Germinal center (tissue), 1 donor: Measurements from ENCODE around the gene NHERF1.

Experiments
- DNase-seq: peaks from one replicate; pipeline ENCODE4 v3.0.0; 2012; ENCODE audit warnings: mixed read lengths, low spot score

Gene NHERF1

DNA sequence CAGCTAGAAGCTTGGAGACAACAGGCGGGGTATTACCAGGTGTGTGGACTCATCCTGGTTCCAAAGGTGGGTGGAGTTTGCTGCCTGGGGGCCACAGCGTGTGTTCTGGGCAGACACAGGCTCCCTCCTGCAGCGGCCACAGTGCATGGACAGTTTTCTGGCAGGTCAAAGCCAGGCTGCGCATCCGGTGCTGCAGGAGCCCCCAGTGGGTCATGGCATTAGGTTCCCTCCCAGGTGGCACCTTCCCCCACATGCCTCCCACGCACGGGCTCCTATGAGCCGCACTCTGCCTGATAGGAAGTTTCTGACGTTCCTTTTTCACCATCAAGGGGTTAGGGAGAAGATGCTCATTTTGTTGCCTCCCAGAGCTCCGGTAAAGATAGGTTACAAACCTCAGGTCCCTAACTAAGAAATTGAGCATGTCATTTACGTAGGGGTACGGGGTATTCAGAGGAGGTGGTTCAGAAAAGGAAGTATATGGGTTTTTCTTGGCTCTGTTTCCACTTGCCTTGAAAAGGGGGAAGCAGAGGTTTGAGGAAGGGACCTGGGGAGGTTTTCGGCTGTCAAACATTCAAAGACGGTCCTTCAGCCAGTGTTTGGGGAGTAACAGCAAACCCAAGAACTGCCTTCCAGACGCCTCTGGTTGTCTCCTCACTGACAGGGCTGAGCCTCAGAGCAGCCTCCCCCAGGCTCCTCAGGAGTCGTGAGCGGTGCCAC lies 60.4 kb downstream of the NHERF1 start:
- DNase-seq: no peak

DNA sequence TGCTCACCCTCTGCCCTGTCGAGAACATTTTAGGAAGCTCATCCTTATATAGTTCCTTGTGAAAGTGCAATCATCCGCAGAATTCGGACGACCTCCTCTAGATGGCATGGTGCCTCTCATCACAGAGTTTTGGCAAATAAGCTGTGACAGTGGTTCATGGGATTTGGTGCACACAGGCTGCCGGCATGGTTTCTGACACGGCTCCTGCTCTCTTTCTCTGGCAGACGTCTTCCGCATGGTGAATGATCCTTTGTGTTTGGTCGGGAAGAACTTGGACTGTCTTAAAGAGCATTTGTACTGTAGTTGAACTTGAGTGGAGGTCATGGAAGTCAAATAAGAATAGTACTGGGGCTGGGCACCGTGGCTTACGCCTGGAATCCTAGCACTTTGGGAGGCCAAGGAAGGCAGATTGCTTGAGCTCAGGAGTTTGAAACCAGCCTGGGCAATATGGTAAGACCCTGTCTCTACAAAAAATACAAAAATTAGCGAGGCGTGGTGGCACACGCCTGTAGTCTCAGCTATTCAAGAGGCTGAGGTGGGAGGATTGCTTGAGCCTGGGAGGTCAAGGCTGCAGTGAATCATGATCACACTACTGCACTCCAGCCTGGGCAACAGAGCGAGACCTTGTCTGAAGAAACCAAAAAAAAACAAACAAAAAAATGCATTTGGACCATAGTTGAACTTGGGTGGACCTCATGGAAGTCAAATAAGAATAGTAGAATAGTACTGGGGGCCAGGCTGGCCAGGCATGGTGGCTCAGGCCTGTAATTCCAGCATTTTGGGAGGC lies 62.5 kb downstream of the NHERF1 start:
- no peak for DNase-seq

DNA sequence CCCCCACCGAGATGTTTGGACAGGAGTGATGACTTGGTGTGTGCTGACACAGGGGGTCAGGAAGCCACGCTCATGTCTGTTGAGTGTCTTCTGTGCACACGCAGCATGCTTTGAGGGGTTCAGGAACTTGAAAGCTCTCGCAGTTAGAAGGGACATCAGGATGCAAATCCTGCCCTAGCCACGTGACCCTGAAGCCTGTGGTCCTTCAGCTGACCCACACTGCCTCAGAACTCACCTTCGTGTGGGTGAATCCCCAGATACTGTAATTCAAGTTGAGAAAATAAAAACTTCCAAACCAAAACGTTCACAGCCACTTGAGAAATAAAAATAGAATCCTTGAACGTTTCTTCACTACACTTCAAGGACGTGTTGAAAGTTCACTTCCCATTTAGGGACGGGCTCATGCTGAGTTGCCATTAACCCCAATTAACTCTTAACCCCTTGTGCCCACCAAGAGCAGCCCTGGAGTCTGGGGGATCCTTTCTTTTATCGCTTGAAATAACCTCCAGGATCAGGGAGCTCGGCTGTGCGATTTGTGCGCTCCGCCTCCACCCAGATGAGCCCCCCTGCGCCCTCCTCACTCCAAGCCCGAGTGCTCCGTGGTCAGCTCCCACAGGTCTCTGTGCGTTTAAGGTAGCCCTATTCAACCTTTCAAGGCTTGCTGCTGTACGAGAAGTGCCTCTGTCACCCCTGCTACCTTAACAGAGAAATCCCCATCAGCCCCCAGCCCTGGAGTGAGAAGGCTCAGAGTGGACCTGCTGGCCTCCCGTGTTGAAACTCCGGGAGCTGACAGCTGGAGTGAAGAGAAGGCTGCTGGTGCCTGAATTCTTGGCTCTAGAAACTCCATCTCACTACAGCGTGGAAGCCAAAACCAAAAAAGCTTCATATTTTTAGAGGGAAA lies 63.9 kb downstream of the NHERF1 start:
- no peak for DNase-seq

DNA sequence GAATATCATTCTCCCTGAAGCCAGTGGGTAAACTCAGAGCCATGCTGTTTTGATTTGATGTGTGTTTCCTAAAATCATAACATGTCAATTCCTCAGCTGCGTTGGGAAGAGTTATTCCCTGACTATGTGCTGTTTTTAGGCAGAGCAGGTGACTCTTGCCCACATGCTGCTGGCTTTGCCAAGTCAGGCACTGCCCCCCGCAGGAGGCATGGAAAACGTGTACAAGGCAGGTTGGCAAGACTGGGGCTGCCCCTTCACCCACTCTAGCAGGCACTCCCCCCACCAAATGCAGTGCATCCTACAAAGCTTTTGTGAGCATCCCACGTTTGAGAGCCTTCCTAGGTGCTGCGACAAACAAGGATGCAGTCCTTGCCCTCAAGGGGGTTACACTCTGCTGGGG lies 66.0 kb downstream of the NHERF1 start:
- DNase-seq: no peak

DNA sequence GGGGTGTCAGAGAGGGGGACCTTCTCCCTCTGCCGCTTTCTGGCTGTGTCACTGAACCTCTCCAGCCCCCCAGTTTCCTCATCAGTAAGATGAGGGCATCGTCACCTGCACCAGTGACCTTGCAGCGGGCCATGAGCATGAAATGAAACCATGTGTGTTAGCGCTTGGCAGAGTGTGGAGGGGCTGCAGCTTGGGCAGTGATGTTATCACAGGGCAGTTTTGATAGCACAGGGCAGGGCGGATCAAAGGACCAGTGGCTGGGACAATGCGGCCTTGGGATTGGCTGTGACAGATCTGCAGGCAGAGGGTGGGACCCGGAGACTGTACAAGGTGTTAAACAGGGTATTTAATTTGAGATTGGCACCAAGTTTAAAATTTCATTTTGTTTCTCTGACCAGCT lies 66.6 kb downstream of the NHERF1 start:
- no peak for DNase-seq

DNA sequence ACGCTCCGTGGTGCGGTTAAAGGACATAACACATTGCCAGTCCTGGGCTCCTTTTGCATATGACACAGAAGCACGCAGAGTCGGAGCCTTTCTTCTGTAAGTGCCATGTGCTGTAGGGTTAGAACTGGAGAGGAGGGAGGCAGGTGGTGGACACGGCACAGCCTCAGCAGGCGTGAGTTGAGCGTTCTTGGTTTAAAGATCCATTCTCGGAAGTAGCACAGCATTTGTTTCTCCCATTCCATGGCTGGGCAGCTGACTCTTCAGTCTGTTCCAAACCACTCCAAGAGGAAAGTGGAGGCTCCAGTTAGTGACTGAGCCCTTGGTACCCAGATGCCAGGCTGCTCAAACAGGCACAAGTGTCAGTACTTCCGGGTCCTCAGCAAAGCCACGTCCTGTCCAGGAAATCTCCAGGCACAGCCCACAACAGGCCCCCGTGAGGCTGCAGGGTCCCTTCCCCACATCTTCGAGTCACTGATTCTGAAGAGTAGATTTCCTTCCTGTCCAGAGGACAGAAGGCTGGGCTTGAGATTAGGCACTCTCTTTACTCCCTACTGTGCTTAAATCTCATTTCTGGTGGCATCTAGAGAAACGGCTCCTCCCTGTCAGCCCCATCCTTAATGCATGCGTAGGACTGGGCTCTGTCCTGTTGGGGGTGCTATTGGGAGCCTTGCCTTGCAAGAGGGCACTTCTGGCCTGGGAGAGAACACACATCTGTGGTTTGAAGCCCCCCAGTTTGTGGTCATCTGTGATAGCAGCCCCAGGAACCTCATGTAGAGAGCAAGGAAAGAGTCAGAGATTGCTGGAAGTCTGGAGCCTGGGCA lies 67.3 kb downstream of the NHERF1 start:
- DNase-seq: no peak

DNA sequence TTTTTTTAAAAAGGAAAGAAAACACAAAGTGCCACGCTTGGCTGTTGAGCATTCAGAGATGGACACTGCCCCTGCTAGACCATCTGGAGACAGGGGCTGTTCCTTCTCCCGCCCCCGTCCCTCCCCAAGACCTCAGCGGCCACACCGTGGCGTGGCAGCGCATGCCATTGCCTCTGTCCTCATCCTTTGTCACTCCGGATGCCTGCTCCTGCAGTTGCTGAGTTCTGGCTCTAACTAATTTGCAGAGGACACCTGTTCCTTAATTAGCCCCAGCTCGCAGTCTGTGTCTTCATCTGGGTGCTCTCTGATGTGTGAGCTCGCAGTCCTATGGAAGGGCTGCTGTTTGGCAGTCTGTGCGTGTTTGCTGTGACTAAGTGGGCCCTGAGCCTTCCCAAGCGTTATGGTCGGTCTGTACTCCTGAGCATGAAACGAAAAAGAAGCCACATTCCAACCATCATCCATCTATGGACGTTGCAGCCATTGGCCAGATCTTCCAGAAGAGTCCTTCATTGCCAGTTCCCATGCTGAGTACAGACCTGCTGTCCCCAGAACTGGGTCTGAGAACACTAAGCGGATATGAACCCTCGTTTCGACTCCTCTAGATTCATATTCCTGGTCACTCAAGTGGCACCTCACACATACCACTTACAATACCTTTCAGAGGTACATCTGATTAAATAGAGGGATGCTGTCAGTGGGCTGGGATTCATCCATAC lies 68.6 kb downstream of the NHERF1 start:
- no peak for DNase-seq

DNA sequence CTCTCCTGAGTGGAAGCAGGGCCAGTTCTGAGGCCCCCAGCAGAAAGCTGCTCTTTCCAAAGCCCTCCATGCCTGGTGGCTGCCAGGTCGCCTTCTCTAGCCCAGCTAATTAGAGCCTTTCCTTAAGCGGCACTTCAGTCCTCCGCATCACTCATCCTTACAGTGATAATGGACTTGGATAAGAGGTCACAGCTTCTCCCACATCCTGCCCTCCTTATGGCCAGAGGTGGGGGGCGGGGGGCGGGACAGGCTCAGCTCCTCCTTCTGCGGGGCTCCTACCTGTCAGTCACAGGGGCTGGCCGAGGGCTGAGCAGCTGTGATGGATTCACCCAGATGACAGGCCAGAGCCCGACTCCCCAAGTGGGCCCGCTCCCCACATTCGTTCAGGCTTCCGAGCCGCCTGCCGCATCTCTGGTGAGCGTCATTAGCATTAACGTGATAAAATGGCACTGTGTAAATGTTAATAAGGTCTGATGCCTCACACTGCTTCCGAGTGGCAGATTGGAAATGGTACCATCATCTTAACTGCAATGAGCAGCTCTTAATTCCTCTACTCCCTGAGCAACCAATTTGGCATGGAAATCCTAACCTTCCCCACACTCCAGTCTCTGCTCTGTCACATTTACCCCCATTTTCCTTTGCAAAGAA lies 70.0 kb downstream of the NHERF1 start:
- no peak for DNase-seq
